Measurements from ENCODE around the gene GOLGA6L26. TPM values are rescaled to one million over a fixed set of nuclear protein-coding genes. Genes with fewer than 3 reads are reported as not detected.
"Not testable (repeated sequence)": the region's sequence is repeated elsewhere in the genome, so short reads cannot be mapped to it uniquely, and the experiment has no call there.

Gene GOLGA6L26, protein sequence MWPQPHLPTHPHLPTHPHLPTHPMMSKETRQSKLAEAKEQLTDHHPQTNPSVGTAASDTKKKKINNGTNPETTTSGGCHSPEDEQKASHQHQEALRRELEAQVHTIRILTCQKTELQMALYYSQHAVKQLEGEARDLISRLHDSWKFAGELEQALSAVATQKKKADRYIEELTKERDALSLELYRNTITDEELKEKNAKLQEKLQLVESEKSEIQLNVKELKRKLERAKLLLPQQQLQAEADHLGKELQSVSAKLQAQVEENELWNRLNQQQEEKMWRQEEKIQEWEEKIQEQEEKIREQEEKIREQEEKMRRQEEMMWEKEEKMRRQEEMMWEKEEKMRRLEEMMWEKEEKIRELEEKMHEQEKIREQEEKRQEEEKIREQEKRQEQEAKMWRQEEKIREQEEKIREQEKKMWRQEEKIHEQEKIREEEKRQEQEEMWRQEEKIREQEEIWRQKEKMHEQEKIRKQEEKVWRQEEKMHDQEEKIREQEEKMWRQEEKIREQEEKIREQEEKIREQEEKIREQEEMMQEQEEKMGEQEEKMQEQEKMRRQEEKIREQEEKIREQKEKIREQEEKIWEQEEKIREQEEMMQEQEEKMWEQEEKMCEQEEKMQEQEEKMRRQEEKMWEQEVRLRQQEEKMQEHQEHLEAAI
- total RNA-seq (not detected), polyA plus RNA-seq (not detected)
- long read RNA-seq, donor 1, result 0 reads
- long read RNA-seq, donor 2, result 0 reads
- long read RNA-seq, donor 3, result 0 reads
- long read RNA-seq, donor 4, result 0 reads
- long read RNA-seq, donor 5, result 0 reads
- long read RNA-seq, donor 6, result 0 reads
- long read RNA-seq, donor 7, result 0 reads
- long read RNA-seq, donor 8, result 0 reads
- long read RNA-seq, donor 9, result 0 reads
- long read RNA-seq, donor 10, result 0 reads

DNA sequence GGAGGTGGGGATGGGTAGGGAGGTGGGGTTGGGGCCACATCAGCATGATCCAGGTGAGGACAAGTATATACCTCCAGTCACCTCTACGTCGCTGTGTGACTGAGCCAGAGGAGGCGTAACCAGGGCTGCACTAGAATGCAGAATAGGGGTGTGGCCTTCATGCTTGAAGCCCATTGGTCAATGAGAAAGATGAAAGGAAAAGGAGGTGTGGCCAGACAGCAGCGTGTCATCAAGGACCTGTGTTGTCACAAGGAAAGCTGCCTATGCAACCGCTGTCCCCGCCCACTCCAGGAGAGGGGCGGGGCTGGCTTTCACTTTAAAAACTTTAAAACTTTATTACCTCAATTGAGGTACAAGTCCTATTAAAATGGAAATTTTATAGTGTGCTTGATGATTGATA lies at the start of gene GOLGA6L26:
TSS of gene GOLGA6L26 (minus strand) at position 101 of the 400 bp plus-strand sequence. CDS start at position 40, 61 bp downstream.
- not testable (repeated sequence) for DNase-seq (ENCODE audit: low read depth in 6 of 9, low spot score in 9 of 9)
- WGBS, result no CpG with 5 or more reads among the region's 7 CpGs

GRCh38 chr15:23381192-23381591 lies 47.2 kb upstream of the GOLGA6L26 start:
- not testable (repeated sequence) for H3K27ac ChIP-seq (ENCODE audit: low read depth in 1 of 2, low read length in 1 of 2); H3K36me3 ChIP-seq (ENCODE audit: control insufficient read depth in 2 of 2, insufficient read depth in 2 of 2, low read length in 1 of 2); H3K27me3 ChIP-seq (ENCODE audit: control insufficient read depth in 2 of 2, insufficient read depth in 1 of 2, low read length in 1 of 2); DNase-seq (ENCODE audit: low read depth in 6 of 9, low spot score in 9 of 9); H3K9me3 ChIP-seq (ENCODE audit: control insufficient read depth in 2 of 2, insufficient read depth in 1 of 2, low read length in 1 of 2); H3K4me3 ChIP-seq (ENCODE audit: low read length in 2 of 2)
- peaks cover 6 to 12% of the 10 kb centered on the region in 2 donors for H3K4me1 ChIP-seq (ENCODE audit: control insufficient read depth in 2 of 2, insufficient read depth in 2 of 2, low read length in 2 of 2)
- 72% methylated on average over 7 of the region's 7 CpGs for WGBS

More for the DNA sequence above, at the start of gene GOLGA6L26:
- not testable (repeated sequence) for H3K36me3 ChIP-seq (ENCODE audit: control insufficient read depth in 2 of 2, insufficient read depth in 2 of 2, low read length in 1 of 2); H3K27me3 ChIP-seq (ENCODE audit: control insufficient read depth in 2 of 2, insufficient read depth in 1 of 2, low read length in 1 of 2); H3K4me1 ChIP-seq (ENCODE audit: control insufficient read depth in 2 of 2, insufficient read depth in 2 of 2, low read length in 2 of 2); H3K27ac ChIP-seq (ENCODE audit: low read depth in 1 of 2, low read length in 1 of 2); H3K4me3 ChIP-seq (ENCODE audit: low read length in 2 of 2); H3K9me3 ChIP-seq (ENCODE audit: control insufficient read depth in 2 of 2, insufficient read depth in 1 of 2, low read length in 1 of 2)

- not testable (repeated sequence) for H3K27me3 ChIP-seq (ENCODE audit: control insufficient read depth in 2 of 2, insufficient read depth in 1 of 2, low read length in 1 of 2); H3K9me3 ChIP-seq (ENCODE audit: control insufficient read depth in 2 of 2, insufficient read depth in 1 of 2, low read length in 1 of 2); H3K27ac ChIP-seq (ENCODE audit: low read depth in 1 of 2, low read length in 1 of 2); H3K36me3 ChIP-seq (ENCODE audit: control insufficient read depth in 2 of 2, insufficient read depth in 2 of 2, low read length in 1 of 2); DNase-seq (ENCODE audit: low read depth in 6 of 9, low spot score in 9 of 9); H3K4me3 ChIP-seq (ENCODE audit: low read length in 2 of 2); H3K4me1 ChIP-seq (ENCODE audit: control insufficient read depth in 2 of 2, insufficient read depth in 2 of 2, low read length in 2 of 2)
- WGBS, result 85% methylated on average over 4 of the region's 4 CpGs
These were observed 46.7 kb upstream of the GOLGA6L26 start for GRCh38 chr15:23380700-23381099.

- WGBS, result 95% methylated on average over 13 of the region's 13 CpGs
- H3K27ac ChIP-seq (ENCODE audit: low read depth in 1 of 2, low read length in 1 of 2); H3K27me3 ChIP-seq (ENCODE audit: control insufficient read depth in 2 of 2, insufficient read depth in 1 of 2, low read length in 1 of 2); H3K9me3 ChIP-seq (ENCODE audit: control insufficient read depth in 2 of 2, insufficient read depth in 1 of 2, low read length in 1 of 2); DNase-seq (ENCODE audit: low read depth in 6 of 9, low spot score in 9 of 9); H3K36me3 ChIP-seq (ENCODE audit: control insufficient read depth in 2 of 2, insufficient read depth in 2 of 2, low read length in 1 of 2); H3K4me1 ChIP-seq (ENCODE audit: control insufficient read depth in 2 of 2, insufficient read depth in 2 of 2, low read length in 2 of 2); H3K4me3 ChIP-seq (ENCODE audit: low read length in 2 of 2): not testable (repeated sequence)
These were observed 45.0 kb upstream of the GOLGA6L26 start for GRCh38 chr15:23378946-23379345.

DNA sequence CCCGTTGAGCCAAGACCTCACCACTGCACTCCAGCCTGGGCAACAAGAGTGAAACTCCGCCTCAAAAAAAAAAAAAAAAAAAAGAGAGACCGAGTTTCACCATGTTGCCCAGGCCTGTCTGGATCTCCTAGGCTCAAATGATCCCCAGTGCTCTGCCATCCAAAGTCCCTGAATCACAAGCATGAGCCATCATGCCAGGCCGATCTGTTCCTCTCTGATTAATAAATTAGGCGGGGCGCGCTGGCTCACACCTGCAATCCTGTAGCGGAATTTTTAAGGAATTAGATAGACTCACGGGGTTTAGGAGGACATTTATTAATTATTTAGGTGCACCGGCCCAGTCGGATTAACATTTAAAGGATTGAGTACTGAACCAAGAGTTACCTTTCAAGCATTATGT lies 40.2 kb upstream of the GOLGA6L26 start:
- not testable (repeated sequence) for DNase-seq (ENCODE audit: low read depth in 6 of 9, low spot score in 9 of 9); H3K36me3 ChIP-seq (ENCODE audit: control insufficient read depth in 2 of 2, insufficient read depth in 2 of 2, low read length in 1 of 2); H3K4me3 ChIP-seq (ENCODE audit: low read length in 2 of 2); H3K27ac ChIP-seq (ENCODE audit: low read depth in 1 of 2, low read length in 1 of 2); H3K4me1 ChIP-seq (ENCODE audit: control insufficient read depth in 2 of 2, insufficient read depth in 2 of 2, low read length in 2 of 2); H3K9me3 ChIP-seq (ENCODE audit: control insufficient read depth in 2 of 2, insufficient read depth in 1 of 2, low read length in 1 of 2); H3K27me3 ChIP-seq (ENCODE audit: control insufficient read depth in 2 of 2, insufficient read depth in 1 of 2, low read length in 1 of 2)
- WGBS, result 95% methylated on average over 11 of the region's 11 CpGs

- not testable (repeated sequence) for H3K4me3 ChIP-seq (ENCODE audit: low read length in 2 of 2); H3K27me3 ChIP-seq (ENCODE audit: control insufficient read depth in 2 of 2, insufficient read depth in 1 of 2, low read length in 1 of 2); H3K4me1 ChIP-seq (ENCODE audit: control insufficient read depth in 2 of 2, insufficient read depth in 2 of 2, low read length in 2 of 2); DNase-seq (ENCODE audit: low read depth in 6 of 9, low spot score in 9 of 9); H3K36me3 ChIP-seq (ENCODE audit: control insufficient read depth in 2 of 2, insufficient read depth in 2 of 2, low read length in 1 of 2); H3K9me3 ChIP-seq (ENCODE audit: control insufficient read depth in 2 of 2, insufficient read depth in 1 of 2, low read length in 1 of 2); H3K27ac ChIP-seq (ENCODE audit: low read depth in 1 of 2, low read length in 1 of 2)
- WGBS, result 98% methylated on average over 40 of the region's 40 CpGs
These were observed 39.0 kb upstream of the GOLGA6L26 start for GRCh38 chr15:23372891-23373600.

DNA sequence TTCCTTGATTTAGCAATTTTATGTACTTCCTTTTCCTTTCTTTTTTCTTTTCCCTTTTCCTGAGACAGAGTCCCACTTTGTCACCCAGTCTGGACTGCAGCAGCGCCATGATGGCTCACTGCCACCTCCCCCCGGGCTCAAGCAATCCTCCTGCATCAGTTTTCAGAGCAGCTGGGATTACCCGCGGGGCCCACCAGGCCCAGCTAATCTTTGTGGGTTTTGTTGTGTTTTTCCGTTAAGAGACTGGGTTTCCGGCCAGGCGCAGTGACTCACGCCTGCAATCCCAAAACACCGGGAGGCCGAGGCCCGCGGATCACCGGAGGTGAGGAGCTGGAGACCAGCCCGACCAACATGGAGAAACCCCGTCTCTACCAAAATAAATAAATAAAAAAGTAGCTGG lies 38.3 kb upstream of the GOLGA6L26 start:
- Histone ChIP-seq H3K36me3 (ENCODE audit: control insufficient read depth in 2 of 2, insufficient read depth in 2 of 2, low read length in 1 of 2) (no peaks in the 10 kb centered on the region), H3K27ac (ENCODE audit: low read depth in 1 of 2, low read length in 1 of 2) (no peak overlapping the region), H3K4me3 (ENCODE audit: low read length in 2 of 2) (no peak overlapping the region), H3K4me1 (ENCODE audit: control insufficient read depth in 2 of 2, insufficient read depth in 2 of 2, low read length in 2 of 2) (no peaks in the 10 kb centered on the region), H3K9me3 (ENCODE audit: control insufficient read depth in 2 of 2, insufficient read depth in 1 of 2, low read length in 1 of 2) (no peaks in the 10 kb centered on the region), H3K27me3 (ENCODE audit: control insufficient read depth in 2 of 2, insufficient read depth in 1 of 2, low read length in 1 of 2) (no peaks in the 10 kb centered on the region)
- 89% methylated on average over 15 of the region's 15 CpGs for WGBS
- no peak for DNase-seq (ENCODE audit: low read depth in 6 of 9, low spot score in 9 of 9)

DNA sequence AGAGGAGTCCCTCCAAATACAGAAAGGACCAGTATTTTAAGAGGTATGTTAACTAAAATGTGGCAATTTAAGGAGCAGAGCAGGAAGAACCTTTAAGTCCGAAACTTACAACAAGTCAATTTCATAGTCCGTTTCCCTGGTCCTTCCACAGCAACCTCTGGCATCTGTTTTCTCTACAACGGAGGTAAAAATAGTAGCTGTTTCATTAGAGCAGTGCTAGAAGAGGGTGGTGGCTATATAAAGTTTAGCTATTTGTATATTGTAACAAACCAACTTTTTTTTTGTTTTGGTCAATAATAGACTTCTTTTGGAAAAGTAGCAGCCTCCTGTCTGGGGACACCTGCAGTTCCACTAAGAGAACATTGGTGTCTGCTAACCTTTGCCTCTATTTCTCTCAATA lies 37.9 kb upstream of the GOLGA6L26 start:
- not testable (repeated sequence) for H3K36me3 ChIP-seq (ENCODE audit: control insufficient read depth in 2 of 2, insufficient read depth in 2 of 2, low read length in 1 of 2); H3K4me3 ChIP-seq (ENCODE audit: low read length in 2 of 2); H3K4me1 ChIP-seq (ENCODE audit: control insufficient read depth in 2 of 2, insufficient read depth in 2 of 2, low read length in 2 of 2); DNase-seq (ENCODE audit: low read depth in 6 of 9, low spot score in 9 of 9); H3K27me3 ChIP-seq (ENCODE audit: control insufficient read depth in 2 of 2, insufficient read depth in 1 of 2, low read length in 1 of 2); H3K9me3 ChIP-seq (ENCODE audit: control insufficient read depth in 2 of 2, insufficient read depth in 1 of 2, low read length in 1 of 2); H3K27ac ChIP-seq (ENCODE audit: low read depth in 1 of 2, low read length in 1 of 2)
- 88% methylated on average over 3 of the region's 3 CpGs for WGBS

DNA sequence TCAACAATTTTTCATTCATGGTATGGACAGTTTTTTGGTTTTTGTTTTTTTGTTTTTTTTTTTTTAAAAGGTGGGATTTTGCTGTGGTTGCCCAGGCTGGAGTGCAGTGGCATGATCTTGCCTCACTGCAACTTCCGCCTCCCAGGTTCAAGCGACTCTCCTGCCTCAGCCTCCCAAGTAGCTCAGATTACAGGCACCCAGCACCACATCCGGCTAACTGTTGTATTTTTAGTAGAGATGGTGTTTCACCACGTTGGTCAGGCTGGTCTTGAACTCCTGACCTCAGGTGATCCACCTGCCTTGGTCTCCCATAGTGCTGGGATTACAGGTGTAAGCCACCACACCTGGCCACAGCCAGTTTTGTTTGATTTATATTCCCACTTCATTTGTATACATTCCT lies 37.1 kb upstream of the GOLGA6L26 start:
- H3K4me3 ChIP-seq (ENCODE audit: low read length in 2 of 2); H3K36me3 ChIP-seq (ENCODE audit: control insufficient read depth in 2 of 2, insufficient read depth in 2 of 2, low read length in 1 of 2); H3K9me3 ChIP-seq (ENCODE audit: control insufficient read depth in 2 of 2, insufficient read depth in 1 of 2, low read length in 1 of 2); H3K4me1 ChIP-seq (ENCODE audit: control insufficient read depth in 2 of 2, insufficient read depth in 2 of 2, low read length in 2 of 2); DNase-seq (ENCODE audit: low read depth in 6 of 9, low spot score in 9 of 9); H3K27ac ChIP-seq (ENCODE audit: low read depth in 1 of 2, low read length in 1 of 2); H3K27me3 ChIP-seq (ENCODE audit: control insufficient read depth in 2 of 2, insufficient read depth in 1 of 2, low read length in 1 of 2): not testable (repeated sequence)
- 80% methylated on average over 4 of the region's 4 CpGs for WGBS

All from thymus (tissue), 14 donors.